ENCODE measurements around the gene PLCB1. TPM values are rescaled to one million over a fixed set of nuclear protein-coding genes. Genes with fewer than 3 reads are reported as not detected.

The PLCB1 gene
- polyA plus RNA-seq, 1 donor (not counting 4 experiments of a cell fraction or from before 2014, with no cell fraction given), result 0.37 TPM

DNA sequence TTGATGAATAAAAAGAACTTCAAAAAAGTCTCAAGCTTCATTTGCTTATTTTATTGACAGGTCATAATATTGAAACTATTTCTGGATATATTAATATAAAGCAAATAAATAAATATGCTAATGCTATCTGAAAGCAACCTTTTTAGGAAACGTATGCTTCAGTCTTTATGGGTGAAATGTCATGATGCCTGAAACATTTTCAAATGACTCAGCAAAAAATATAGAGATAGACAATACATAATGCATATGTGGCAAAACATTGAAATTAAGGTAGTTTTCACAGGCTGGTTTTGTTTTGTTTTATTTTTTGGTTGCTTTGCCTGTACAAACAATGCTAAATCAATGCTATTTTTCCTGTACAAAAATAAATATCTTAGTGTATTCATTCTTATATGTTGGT is 742.4 kb downstream of the PLCB1 start:
- no peaks in the 10 kb centered on the region for H3K9me1 ChIP-seq (ENCODE audit: control insufficient read depth, extremely low read depth, insufficient read depth, low read length)
- dilution Hi-C loops (cut with MboI; ENCODE audit: extremely low pct_ligation_motif_present, low sequenced_read_pairs), result no loop called here
- DNase-seq (ENCODE audit: low read depth, low spot score) (no peak), FAIRE-seq (no peak)
- no peaks in the 10 kb centered on the region for H3K79me2 ChIP-seq (ENCODE audit: control insufficient read depth, insufficient read depth, low read length)
- H3K9ac ChIP-seq (ENCODE audit: control insufficient read depth, extremely low read depth, insufficient read depth, low read length), result no peak overlapping the region
- no peak overlapping the region for H3K4me3 ChIP-seq (ENCODE audit: control insufficient read depth in 2 of 3, extremely low read depth in 1 of 3, insufficient read depth in 2 of 3, low read depth in 1 of 3, low read length in 3 of 3)
- H3K27ac ChIP-seq (ENCODE audit: control insufficient read depth, insufficient read depth, low read length), result no peak overlapping the region
- TF ChIP-seq EZH2 (IDR thresholded peaks at IDR 0.05; ENCODE audit: low read length), result no peak
- TF ChIP-seq, protein P1, sequence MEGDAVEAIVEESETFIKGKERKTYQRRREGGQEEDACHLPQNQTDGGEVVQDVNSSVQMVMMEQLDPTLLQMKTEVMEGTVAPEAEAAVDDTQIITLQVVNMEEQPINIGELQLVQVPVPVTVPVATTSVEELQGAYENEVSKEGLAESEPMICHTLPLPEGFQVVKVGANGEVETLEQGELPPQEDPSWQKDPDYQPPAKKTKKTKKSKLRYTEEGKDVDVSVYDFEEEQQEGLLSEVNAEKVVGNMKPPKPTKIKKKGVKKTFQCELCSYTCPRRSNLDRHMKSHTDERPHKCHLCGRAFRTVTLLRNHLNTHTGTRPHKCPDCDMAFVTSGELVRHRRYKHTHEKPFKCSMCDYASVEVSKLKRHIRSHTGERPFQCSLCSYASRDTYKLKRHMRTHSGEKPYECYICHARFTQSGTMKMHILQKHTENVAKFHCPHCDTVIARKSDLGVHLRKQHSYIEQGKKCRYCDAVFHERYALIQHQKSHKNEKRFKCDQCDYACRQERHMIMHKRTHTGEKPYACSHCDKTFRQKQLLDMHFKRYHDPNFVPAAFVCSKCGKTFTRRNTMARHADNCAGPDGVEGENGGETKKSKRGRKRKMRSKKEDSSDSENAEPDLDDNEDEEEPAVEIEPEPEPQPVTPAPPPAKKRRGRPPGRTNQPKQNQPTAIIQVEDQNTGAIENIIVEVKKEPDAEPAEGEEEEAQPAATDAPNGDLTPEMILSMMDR (optimal IDR thresholded peaks at IDR 0.05 in 1 of 3, IDR thresholded peaks at IDR 0.05 in 1 of 3, conservative IDR thresholded peaks at IDR 0.05 in 1 of 3; ENCODE audit: extremely low read depth in 1 of 3, insufficient read depth in 2 of 3, low read length in 3 of 3), result no peak
- no peaks in the 10 kb centered on the region for H4K20me1 ChIP-seq (ENCODE audit: control insufficient read depth, extremely low read depth, insufficient read depth, low read length)
- H3K4me2 ChIP-seq (ENCODE audit: control insufficient read depth, extremely low read depth, insufficient read depth, low read depth, low read length), result no peak overlapping the region
- H3K4me1 ChIP-seq (ENCODE audit: control insufficient read depth, extremely low read depth, insufficient read depth, low read length), result no peaks in the 10 kb centered on the region
- H2AFZ ChIP-seq (ENCODE audit: control insufficient read depth, low read length), result no peak overlapping the region
- H3K36me3 ChIP-seq (ENCODE audit: control insufficient read depth in 2 of 2, extremely low read depth in 1 of 2, insufficient read depth in 2 of 2, low read length in 2 of 2), result no peaks in the 10 kb centered on the region
- no peaks in the 10 kb centered on the region for H3K27me3 ChIP-seq (ENCODE audit: control insufficient read depth, extremely low read depth, insufficient read depth, low read length)
- H3K9me3 ChIP-seq (ENCODE audit: control insufficient read depth, low read depth, low read length), result no peaks in the 10 kb centered on the region

GRCh38 chr20:8875586-8875985 is 743.5 kb downstream of the PLCB1 start:
- no peaks in the 10 kb centered on the region for H3K4me1 ChIP-seq (ENCODE audit: control insufficient read depth, extremely low read depth, insufficient read depth, low read length)
- no peaks in the 10 kb centered on the region for H4K20me1 ChIP-seq (ENCODE audit: control insufficient read depth, extremely low read depth, insufficient read depth, low read length)
- no peaks in the 10 kb centered on the region for H3K9me1 ChIP-seq (ENCODE audit: control insufficient read depth, extremely low read depth, insufficient read depth, low read length)
- dilution Hi-C loops (cut with MboI; ENCODE audit: extremely low pct_ligation_motif_present, low sequenced_read_pairs), result no loop called here
- H3K27ac ChIP-seq (ENCODE audit: control insufficient read depth, insufficient read depth, low read length), result no peak overlapping the region
- H2AFZ ChIP-seq (ENCODE audit: control insufficient read depth, low read length), result no peak overlapping the region
- FAIRE-seq (no peak), DNase-seq (ENCODE audit: low read depth, low spot score) (no peak)
- no peaks in the 10 kb centered on the region for H3K36me3 ChIP-seq (ENCODE audit: control insufficient read depth in 2 of 2, extremely low read depth in 1 of 2, insufficient read depth in 2 of 2, low read length in 2 of 2)
- H3K4me3 ChIP-seq (ENCODE audit: control insufficient read depth in 2 of 3, extremely low read depth in 1 of 3, insufficient read depth in 2 of 3, low read depth in 1 of 3, low read length in 3 of 3), result no peak overlapping the region
- H3K9ac ChIP-seq (ENCODE audit: control insufficient read depth, extremely low read depth, insufficient read depth, low read length), result no peak overlapping the region
- no peaks in the 10 kb centered on the region for H3K9me3 ChIP-seq (ENCODE audit: control insufficient read depth, low read depth, low read length)
- no peaks in the 10 kb centered on the region for H3K27me3 ChIP-seq (ENCODE audit: control insufficient read depth, extremely low read depth, insufficient read depth, low read length)
- TF ChIP-seq EZH2 (IDR thresholded peaks at IDR 0.05; ENCODE audit: low read length), result no peak
- TF ChIP-seq, protein P1 (optimal IDR thresholded peaks at IDR 0.05 in 1 of 3, IDR thresholded peaks at IDR 0.05 in 1 of 3, conservative IDR thresholded peaks at IDR 0.05 in 1 of 3; ENCODE audit: extremely low read depth in 1 of 3, insufficient read depth in 2 of 3, low read length in 3 of 3), result no peak
- H3K79me2 ChIP-seq (ENCODE audit: control insufficient read depth, insufficient read depth, low read length), result no peaks in the 10 kb centered on the region
- no peak overlapping the region for H3K4me2 ChIP-seq (ENCODE audit: control insufficient read depth, extremely low read depth, insufficient read depth, low read depth, low read length)

Data from keratinocyte (primary cell).